ENCODE measurements around the gene QARS1. TPM values are rescaled to one million over a fixed set of nuclear protein-coding genes. Genes with fewer than 3 reads are reported as not detected.
A peak's percentile ranks its signal among the peaks of the same experiment; 100 is the strongest.

QARS1 gene
- total and polyA plus RNA-seq, 2 of the 8 experiments (the other 6 are each of a cell fraction or from before 2014, with no cell fraction given): 353 to 581 TPM

GRCh38 chr3:49120438-49121131 lies 16.0 kb upstream of the QARS1 start, which contains the start of gene USP19 (continued):
- TF ChIP-seq NRF1 (IDR thresholded peaks at IDR 0.05; ENCODE audit: low read depth, low read length) (no peak), GTF2F1 (IDR thresholded peaks at IDR 0.05; ENCODE audit: borderline replicate concordance, low read depth, low read length) (no peak), CHD7 (IDR thresholded peaks at IDR 0.05; ENCODE audit: insufficient replicate concordance, low read length) (no peak), PHF8 (conservative IDR thresholded peaks at IDR 0.05; ENCODE audit: low read depth, low read length) (peak; percentile 95), TCF12 (IDR thresholded peaks at IDR 0.05; ENCODE audit: low read depth, low read length) (no peak), CTCF (IDR thresholded peaks at IDR 0.05; ENCODE audit: control extremely low read depth in 1 of 3, insufficient read depth in 1 of 3, low read depth in 1 of 3, low read length in 3 of 3) (no peak), JUN (IDR thresholded peaks at IDR 0.05; ENCODE audit: low read depth, low read length) (no peak), TAF1 (IDR thresholded peaks at IDR 0.05; ENCODE audit: low read depth, low read length) (0 out of 2 replicates have a peak, but pooled peaks have one; percentile 51)

All from H1 (cell line).